ENCODE measurements around the gene MYL11.
"Not testable (repeated sequence)": the region's sequence is repeated elsewhere in the genome, so short reads cannot be mapped to it uniquely, and the experiment has no call there.

MYL11 gene, protein sequence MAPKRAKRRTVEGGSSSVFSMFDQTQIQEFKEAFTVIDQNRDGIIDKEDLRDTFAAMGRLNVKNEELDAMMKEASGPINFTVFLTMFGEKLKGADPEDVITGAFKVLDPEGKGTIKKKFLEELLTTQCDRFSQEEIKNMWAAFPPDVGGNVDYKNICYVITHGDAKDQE

DNA sequence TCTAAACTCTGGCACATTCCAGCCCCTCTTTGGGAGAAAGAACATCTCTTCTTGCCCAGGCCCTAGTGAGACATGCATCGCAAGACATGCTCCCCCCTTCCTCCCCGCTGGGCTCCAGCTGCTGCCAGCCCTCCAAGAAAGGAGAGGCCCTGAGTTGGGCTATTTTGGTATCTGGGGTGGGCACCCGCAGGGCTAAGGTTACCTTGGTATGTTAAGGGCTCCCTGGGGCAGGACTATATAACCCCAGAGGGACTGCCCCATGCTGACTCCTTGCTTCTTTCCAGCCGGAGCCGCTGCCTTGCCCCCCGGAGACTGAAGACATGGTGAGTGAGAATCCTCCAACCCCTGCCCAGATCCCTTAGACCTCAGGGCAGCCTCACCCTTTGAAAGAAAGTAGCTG, at the start of gene MYL11:
Gene MYL11, plus strand, starts transcription at position 265 of the 400 bp plus-strand sequence. Its CDS starts 56 bp downstream, at position 321.
- TF ChIP-seq, protein P1, sequence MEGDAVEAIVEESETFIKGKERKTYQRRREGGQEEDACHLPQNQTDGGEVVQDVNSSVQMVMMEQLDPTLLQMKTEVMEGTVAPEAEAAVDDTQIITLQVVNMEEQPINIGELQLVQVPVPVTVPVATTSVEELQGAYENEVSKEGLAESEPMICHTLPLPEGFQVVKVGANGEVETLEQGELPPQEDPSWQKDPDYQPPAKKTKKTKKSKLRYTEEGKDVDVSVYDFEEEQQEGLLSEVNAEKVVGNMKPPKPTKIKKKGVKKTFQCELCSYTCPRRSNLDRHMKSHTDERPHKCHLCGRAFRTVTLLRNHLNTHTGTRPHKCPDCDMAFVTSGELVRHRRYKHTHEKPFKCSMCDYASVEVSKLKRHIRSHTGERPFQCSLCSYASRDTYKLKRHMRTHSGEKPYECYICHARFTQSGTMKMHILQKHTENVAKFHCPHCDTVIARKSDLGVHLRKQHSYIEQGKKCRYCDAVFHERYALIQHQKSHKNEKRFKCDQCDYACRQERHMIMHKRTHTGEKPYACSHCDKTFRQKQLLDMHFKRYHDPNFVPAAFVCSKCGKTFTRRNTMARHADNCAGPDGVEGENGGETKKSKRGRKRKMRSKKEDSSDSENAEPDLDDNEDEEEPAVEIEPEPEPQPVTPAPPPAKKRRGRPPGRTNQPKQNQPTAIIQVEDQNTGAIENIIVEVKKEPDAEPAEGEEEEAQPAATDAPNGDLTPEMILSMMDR (IDR thresholded peaks at IDR 0.05; ENCODE audit: extremely low read depth, insufficient read depth, missing control alignments) = no peak
- in situ Hi-C loops (cut with MboI; ENCODE audit: low pct_unique_long_range_greater_than_20kb, low sequenced_read_pairs, unreplicated experiment) = no loop called here
- DNase-seq (ENCODE audit: low spot score) = no peak

DNA sequence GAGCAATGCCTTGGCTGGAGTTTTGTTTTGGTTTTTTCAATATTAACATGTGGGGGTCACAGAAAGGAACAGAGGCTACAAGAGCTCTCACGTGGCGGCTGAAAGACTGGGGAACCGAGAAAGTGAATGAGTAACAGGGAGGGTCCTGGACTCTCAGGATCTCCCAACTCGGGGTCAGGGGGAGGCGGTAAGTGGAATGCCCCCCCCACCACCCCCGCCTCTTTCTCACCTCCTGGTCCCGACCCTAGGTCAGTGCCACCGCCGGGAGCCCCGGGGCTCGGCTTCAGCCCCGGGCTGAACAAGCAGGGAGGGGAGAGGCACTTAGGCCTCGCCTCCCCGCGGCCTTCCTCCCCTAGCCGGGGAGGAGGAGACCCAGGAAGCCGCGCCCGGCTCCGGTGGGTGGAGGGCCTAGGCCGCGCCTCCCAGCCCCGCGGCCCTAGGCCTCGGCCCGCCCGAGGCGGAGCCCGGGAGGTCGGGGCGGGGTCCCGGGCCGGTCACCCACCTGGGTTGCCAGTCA, 40.1 kb upstream of the MYL11 start:
- in situ Hi-C loops (cut with MboI; ENCODE audit: low pct_unique_long_range_greater_than_20kb, low sequenced_read_pairs, unreplicated experiment) = not testable (repeated sequence)
- peak; percentile 63 for DNase-seq (ENCODE audit: low spot score)

DNA sequence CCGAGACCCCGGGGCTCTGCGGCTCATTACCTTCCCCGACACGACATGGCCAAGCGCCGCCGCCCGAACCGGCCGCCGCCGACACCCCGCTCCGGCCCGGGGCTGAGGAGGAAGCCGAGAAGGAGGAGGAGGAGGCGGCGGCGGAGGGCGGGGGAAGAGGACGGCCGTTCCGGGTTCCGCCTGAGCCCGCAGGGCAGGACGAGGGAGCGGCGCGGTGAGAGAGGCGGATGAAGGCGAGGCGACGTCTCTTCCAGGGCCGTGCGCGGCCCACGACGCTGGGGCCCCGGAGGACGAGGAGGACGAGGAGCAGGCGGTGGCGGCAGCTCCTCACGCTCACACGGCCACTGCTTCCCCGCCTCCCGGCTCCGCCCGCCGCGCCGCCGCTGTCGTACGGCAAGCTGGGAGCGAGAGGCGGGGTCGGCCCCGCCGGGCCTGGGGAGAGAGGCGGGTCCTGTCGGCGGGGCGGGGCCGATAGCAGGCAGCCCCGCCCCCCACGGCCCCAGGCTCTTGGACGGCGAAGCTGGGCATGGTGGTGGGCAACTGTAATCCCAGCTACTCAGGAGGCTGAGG, 39.5 kb upstream of the MYL11 start:
- DNase-seq (ENCODE audit: low spot score) = peak; percentile 64
- in situ Hi-C loops (cut with MboI; ENCODE audit: low pct_unique_long_range_greater_than_20kb, low sequenced_read_pairs, unreplicated experiment) = not testable (repeated sequence)

DNA sequence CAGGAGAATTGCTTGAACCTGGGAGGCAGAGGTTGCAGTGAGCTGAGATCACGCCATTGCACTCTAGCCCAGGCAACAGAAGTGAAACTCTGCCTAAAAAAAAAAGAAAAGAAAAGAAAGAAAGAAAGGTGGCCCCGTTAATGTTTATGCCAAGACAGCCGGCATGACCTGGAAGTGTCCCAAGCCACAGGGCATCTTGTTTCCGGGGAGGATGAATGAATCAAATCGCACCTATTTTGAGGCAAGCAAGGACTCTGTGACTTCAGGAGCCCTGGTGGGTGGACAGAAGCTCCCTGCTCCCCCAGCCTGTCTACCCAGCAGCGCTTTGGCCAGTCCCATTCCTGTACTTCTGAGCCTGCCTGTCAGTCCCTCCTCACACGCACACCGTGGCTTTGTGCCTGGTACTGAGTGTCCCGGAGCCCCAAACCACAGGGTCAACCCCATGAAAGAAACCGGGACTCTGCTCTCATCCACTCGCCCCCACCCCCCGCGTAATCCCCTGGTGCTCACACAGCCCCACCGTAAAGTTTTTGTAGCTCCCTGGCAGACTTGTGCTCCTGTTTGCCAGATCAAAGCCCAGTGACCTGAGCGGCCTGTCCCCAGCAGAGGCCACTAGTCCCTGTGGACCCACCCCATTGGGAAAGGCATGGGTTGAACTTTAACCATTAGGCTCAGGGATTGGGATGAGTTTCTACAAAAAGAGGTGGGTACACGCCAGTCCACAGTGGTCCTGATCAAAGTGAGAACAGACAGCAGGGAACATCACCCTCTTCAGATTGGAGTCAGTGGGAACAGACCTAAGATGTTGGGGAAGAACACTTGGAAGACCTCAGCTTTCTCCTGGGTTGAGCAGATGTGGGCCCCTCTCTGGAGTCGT, 38.8 kb upstream of the MYL11 start:
- TF ChIP-seq, protein P1 (IDR thresholded peaks at IDR 0.05; ENCODE audit: extremely low read depth, insufficient read depth, missing control alignments) = no peak
- DNase-seq (ENCODE audit: low spot score) = no peak
- in situ Hi-C loops (cut with MboI; ENCODE audit: low pct_unique_long_range_greater_than_20kb, low sequenced_read_pairs, unreplicated experiment) = no loop called here

DNA sequence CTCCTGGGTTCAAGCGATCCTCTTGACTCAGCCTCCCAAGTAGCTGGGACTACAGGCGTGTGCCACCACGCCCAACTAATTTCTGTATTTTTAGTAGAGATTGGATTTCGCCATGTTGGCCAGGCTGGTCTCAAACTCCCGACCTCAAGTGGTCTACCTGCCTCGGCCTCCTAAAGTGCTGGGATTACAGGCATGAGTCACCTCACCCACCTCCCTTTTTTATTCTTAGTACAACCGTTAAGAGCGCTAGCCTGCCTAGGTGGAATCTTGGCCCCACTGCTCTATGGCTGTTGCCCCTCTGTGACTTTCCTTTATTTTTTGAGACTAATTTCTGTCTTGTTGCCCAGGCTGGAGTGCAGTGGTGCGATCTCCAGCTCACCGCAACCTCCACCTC, 36.6 kb upstream of the MYL11 start:
- DNase-seq (ENCODE audit: low spot score) = not testable (repeated sequence)

DNA sequence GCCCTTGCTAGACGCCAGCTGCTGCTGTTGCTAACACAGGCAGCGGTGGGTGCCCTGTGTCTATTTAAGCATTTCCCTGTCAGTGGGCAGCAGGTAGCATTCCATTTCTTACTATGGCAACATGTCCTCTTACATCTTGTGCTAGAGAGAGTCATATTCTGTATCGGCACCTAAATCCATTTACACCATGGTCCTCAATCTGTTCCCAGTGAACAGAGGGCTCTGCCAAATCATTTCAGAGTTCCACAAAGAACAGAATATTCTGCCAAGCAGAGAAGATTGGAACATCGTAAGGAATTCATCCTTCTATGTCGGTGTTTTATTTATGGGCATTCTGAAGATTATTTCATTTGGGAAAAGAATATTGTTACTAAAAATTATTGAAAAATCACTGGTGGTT, 35.9 kb upstream of the MYL11 start:
- in situ Hi-C loops (cut with MboI; ENCODE audit: low pct_unique_long_range_greater_than_20kb, low sequenced_read_pairs, unreplicated experiment) = not testable (repeated sequence)

More for the DNA sequence above, 36.6 kb upstream of the MYL11 start:
- in situ Hi-C loops (cut with MboI; ENCODE audit: low pct_unique_long_range_greater_than_20kb, low sequenced_read_pairs, unreplicated experiment) = not testable (repeated sequence)

DNA sequence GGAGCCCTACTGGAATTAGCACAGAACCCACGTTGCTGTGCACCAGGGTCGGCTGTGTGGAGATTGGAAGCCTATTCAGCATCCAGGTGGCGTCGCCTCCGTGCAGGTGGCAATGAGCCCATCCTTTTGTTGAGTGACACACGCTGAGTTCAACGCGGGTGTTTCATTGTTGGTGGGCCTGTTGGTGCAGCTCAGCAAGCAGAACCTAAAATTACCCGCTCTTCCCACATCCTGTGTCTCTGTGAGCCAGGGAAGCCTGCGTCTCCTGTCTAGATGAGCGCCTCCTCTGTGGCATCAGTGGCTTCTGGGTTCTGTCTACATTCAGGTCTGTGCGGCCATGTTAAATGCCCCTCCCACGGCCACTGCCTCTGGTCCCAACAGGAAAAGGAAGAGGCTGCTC, 34.0 kb upstream of the MYL11 start:
- in situ Hi-C loops (cut with MboI; ENCODE audit: low pct_unique_long_range_greater_than_20kb, low sequenced_read_pairs, unreplicated experiment) = no loop called here
- DNase-seq (ENCODE audit: low spot score) = no peak
- TF ChIP-seq, protein P1 (IDR thresholded peaks at IDR 0.05; ENCODE audit: extremely low read depth, insufficient read depth, missing control alignments) = no peak

More for the DNA sequence above, 35.9 kb upstream of the MYL11 start:
- DNase-seq (ENCODE audit: low spot score) = not testable (repeated sequence)

DNA sequence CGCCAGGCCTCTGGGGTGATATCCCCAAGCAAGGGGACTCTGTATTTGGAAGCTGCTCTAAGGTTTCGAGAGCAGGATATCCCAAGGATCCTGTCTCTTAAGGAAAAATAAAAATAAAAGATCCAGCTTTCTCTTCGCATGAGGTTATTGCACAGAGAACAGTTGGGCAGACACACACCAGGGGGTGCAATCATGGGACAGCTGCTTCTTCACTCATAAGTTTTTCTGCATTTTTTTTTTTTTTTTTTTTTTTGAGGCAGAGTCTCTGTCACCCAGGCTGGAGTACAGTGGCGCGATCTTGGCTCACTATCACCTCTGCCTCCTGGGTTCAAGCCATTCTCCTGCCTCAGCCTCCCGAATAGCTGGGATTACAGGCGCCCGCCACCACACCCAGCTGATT, 32.6 kb upstream of the MYL11 start:
- DNase-seq (ENCODE audit: low spot score); in situ Hi-C loops (cut with MboI; ENCODE audit: low pct_unique_long_range_greater_than_20kb, low sequenced_read_pairs, unreplicated experiment): not testable (repeated sequence)

DNA sequence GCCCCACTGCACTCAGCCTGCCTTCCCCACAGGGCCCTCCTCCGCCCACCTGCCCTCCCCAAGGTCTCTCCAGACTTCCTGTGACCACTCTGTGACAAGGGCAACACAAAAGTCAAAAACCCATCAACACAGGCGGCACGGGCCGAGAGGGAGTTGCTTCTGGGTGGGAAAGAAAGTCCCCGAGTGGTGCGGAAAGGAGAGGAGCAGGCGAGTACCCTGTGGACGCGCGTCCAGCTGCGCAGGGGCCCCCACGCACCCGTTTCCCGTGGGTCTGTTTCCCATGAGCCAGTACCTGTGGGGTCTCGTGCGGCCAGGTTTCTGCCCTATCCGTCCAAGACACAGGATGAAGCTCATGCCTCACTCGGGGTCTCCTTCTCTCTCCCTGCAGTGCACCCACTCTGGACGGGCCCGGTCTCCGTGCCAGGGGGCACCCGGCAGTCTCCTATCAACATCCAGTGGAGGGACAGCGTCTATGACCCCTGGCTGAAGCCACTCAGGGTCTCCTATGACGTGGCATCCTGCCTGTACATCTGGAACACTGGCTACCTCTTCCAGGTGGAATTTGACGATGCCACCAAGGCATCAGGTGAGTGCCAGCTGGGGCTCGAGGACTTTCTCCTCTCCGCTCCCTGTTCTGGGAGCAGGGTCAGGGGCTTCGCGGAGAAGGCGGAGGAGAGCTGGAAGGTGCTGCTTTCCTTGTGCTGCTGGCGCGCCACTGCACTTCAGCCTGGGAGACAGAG, 31.7 kb upstream of the MYL11 start:
- in situ Hi-C loops (cut with MboI; ENCODE audit: low pct_unique_long_range_greater_than_20kb, low sequenced_read_pairs, unreplicated experiment) = no loop called here
- TF ChIP-seq, protein P1 (IDR thresholded peaks at IDR 0.05; ENCODE audit: extremely low read depth, insufficient read depth, missing control alignments) = no peak
- no peak for DNase-seq (ENCODE audit: low spot score)

DNA sequence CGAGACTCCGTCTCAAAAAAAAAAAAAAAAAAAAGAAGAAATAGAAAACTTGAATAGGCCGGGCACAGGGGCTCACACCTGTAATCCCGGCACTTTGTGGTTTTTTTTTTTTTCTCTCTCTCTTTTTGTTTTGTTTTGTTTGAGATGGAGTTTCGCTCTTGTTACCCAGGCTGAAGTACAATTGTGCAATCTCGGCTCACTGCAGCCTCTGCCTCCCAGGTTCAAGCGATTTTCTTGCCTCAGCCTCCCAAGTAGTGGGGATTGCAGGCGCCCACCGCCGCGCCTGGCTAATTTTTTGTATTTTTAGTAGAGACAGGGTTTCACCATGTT, 31.1 kb upstream of the MYL11 start:
- DNase-seq (ENCODE audit: low spot score); in situ Hi-C loops (cut with MboI; ENCODE audit: low pct_unique_long_range_greater_than_20kb, low sequenced_read_pairs, unreplicated experiment): not testable (repeated sequence)

Measured in GM13977 (cell line).